Fibroblast of pulmonary artery (primary cell): ENCODE measurements around the gene RPUSD1.
"Not testable (repeated sequence)": the region's sequence is repeated elsewhere in the genome, so short reads cannot be mapped to it uniquely, and the experiment has no call there.

Experiments used
- DNase-seq: peaks from one replicate; pipeline ENCODE4 v3.0.0-alpha.2; 2010; ENCODE audit warnings: low read depth
- H3K4me3 ChIP-seq: replicated peaks from 2 replicates; pipeline ENCODE4 v1.5.1; 2011; ENCODE audit warnings: low read depth, mild to moderate bottlenecking, control low read depth, low read length, moderate library complexity
- CTCF ChIP-seq: IDR thresholded peaks from 2 replicates; pipeline ENCODE4 v1.5.1; 2011; ENCODE audit warnings: mild to moderate bottlenecking, control low read depth, low read length, inconsistent platforms; ENCODE audit errors: missing control alignments

RPUSD1 gene

GRCh38 chr16:787978-788398 lies at the start of gene RPUSD1:
TSS of gene RPUSD1 (minus strand) at chr16:788381. CDS start at chr16:787737, 644 bp downstream.
- no peak for DNase-seq
- TF ChIP-seq CTCF, result no peak
- peak within 1 kb of the TSS; percentile 86 for H3K4me3 ChIP-seq

- DNase-seq, H3K4me3 ChIP-seq: not testable (repeated sequence)
Measured at GRCh38 chr16:836822-837221, 48.6 kb upstream of the RPUSD1 start.

GRCh38 chr16:836221-836620 lies 48.0 kb upstream of the RPUSD1 start:
- no peak for DNase-seq
- H3K4me3 ChIP-seq, result no peak overlapping the region
- TF ChIP-seq CTCF, result no peak

DNA sequence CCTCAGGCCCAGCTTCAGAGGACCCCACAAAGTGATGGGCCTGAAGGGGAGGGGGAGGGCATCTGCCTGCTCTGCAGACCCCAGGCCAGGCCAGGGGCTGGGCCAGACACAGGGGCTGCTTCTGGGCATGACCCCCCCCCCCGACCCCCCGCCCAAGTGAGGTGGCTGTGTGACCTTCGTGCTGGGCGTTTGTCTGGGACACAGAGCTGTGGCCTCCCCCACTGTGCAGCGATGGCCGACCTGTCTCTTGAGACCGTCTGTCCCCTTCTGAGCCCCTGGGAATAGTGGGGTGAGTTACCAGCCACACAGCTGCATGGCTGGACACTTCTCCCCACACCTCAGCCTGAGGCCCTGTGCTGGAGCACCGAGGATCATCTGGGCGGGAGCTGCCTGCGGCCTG lies 47.2 kb upstream of the RPUSD1 start:
- no peak overlapping the region for H3K4me3 ChIP-seq
- TF ChIP-seq CTCF, result no peak
- DNase-seq, result no peak

GRCh38 chr16:833411-833810 lies 45.2 kb upstream of the RPUSD1 start:
- no peak for DNase-seq
- TF ChIP-seq CTCF, result no peak
- H3K4me3 ChIP-seq, result no peak overlapping the region

DNA sequence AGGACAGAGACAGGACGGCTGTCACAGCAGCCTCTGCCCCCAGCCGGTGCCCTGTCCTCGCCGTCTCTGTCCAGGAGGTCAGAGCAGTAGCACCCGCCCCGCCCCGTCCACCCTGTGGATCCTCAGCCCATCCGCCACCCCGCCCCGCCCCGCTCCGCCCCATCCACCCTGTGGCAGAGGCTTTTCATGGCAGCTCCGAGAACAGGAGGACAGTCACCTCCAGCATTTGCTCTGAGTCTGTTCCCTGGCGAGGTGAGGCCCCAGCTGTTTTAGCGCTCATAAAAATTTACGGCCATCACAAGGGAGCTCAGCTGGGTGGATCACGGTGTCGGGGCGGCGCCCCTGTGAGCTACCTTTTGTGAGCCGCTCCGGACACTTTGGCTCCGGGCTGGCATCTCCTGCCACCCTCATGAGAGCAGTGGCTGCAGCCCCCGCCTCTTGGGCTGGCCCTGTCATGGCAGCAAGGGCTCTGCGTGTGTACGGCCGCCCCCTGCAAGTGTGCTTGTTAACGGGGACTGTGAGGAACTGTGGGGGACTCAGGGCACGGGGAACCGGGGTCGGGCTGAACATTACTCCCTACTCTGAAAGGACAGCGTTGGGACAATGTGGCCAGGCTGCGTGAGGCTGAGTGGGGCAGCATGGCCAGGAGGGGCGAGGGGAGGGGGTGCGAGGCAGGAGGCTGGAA lies 44.6 kb upstream of the RPUSD1 start:
- no peak overlapping the region for H3K4me3 ChIP-seq
- DNase-seq, result no peak
- no peak for TF ChIP-seq CTCF

- no peak for TF ChIP-seq CTCF
- no peak overlapping the region for H3K4me3 ChIP-seq
- no peak for DNase-seq
Measured at GRCh38 chr16:831571-832413, 43.6 kb upstream of the RPUSD1 start.
